IMR-90 (cell line): ENCODE data around the gene GTF2H3. TPM values are rescaled to one million over a fixed set of nuclear protein-coding genes. Genes with fewer than 3 reads are reported as not detected.

Experiments
- ATAC-seq: fragments of 200-7000 bp; cut with Tn5 transposase; 2 replicates; pipeline ENCODE4 v1.9.1; 2020; ENCODE audit warnings: low read depth, mild to moderate bottlenecking, moderate library complexity
- BruUV-seq: library from RNA; stranded (reverse); fragments of 400-500 nt; replicated peaks from 2 replicates; lab custom pipeline; 2021; lab: Mats Ljungman, UMichigan
- CTCF ChIA-PET: fragments of 300-600 bp; formaldehyde crosslinking; extraction: SDS; loops from one replicate; lab custom pipeline; 2021; ENCODE audit warnings: antibody characterized with exemption; lab: Yijun Ruan, JAX
- POLR2A ChIA-PET: fragments of 300-600 bp; sonication (Branson Sonifier 250); formaldehyde crosslinking; loops from one replicate; lab custom pipeline; 2022; ENCODE audit warnings: antibody characterized with exemption; ENCODE audit not compliant: unreplicated experiment; lab: Charles Lee
- DNase-seq: peaks from one replicate; pipeline ENCODE4 v3.0.0; 2013
- H2AFZ ChIP-seq: replicated peaks from 2 replicates; pipeline ENCODE3; 2013; ENCODE audit warnings: low read length, mild to moderate bottlenecking; ENCODE audit not compliant: poor library complexity
- H2AK5ac ChIP-seq: 2 replicates; pipeline ENCODE4 v1.6.1; 2013; ENCODE audit warnings: low read depth, low read length, inconsistent platforms
- H2AK9ac ChIP-seq: replicated peaks from 2 replicates; pipeline ENCODE3; 2013; ENCODE audit warnings: mild to moderate bottlenecking, low read depth, low read length, moderate library complexity; ENCODE audit not compliant: poor library complexity
- H2BK120ac ChIP-seq: 2 replicates; pipeline ENCODE4 v1.6.1; 2013; ENCODE audit warnings: low read depth, low read length, inconsistent platforms
- H2BK15ac ChIP-seq: 3 replicates; pipeline ENCODE4 v1.6.1; 2013; ENCODE audit warnings: low read depth, low read length, inconsistent platforms
- H2BK20ac ChIP-seq: 2 replicates; pipeline ENCODE4 v1.6.1; 2013; ENCODE audit warnings: low read depth, mild to moderate bottlenecking, inconsistent platforms, low read length, moderate library complexity
- H2BK5ac ChIP-seq: 2 replicates; pipeline ENCODE4 v1.6.1; 2013; ENCODE audit warnings: mild to moderate bottlenecking, low read depth, low read length, inconsistent platforms; ENCODE audit not compliant: poor library complexity, severe bottlenecking
- H3K14ac ChIP-seq: replicated peaks from 2 replicates; pipeline ENCODE4 v1.6.1; 2013; ENCODE audit warnings: low read depth, low read length, inconsistent platforms
- H3K18ac ChIP-seq: 2 replicates; pipeline ENCODE4 v1.6.1; 2013; ENCODE audit warnings: low read depth, low read length, control low read depth
- H3K23ac ChIP-seq: 2 replicates; pipeline ENCODE4 v1.6.1; 2013; ENCODE audit warnings: low read depth, low read length, inconsistent platforms
- H3K27ac ChIP-seq: 2 replicates; pipeline ENCODE4 v1.5.1; 2013; ENCODE audit warnings: mild to moderate bottlenecking, control low read depth, low read length; ENCODE audit not compliant: insufficient read depth
- H3K27me3 ChIP-seq: 2 replicates; pipeline ENCODE4 v1.6.1; 2013; ENCODE audit warnings: low read length; ENCODE audit not compliant: control insufficient read depth, insufficient read depth
- H3K36me3 ChIP-seq: 2 replicates; pipeline ENCODE4 v1.6.1; 2013; ENCODE audit warnings: low read length, mixed read lengths; ENCODE audit not compliant: control insufficient read depth, insufficient read depth
- H3K4ac ChIP-seq: 2 replicates; pipeline ENCODE4 v1.6.1; 2013; ENCODE audit warnings: low read depth, low read length, inconsistent platforms
- H3K4me1 ChIP-seq: 2 replicates; pipeline ENCODE4 v1.6.1; 2013; ENCODE audit warnings: low read length, mixed read lengths; ENCODE audit not compliant: control insufficient read depth, insufficient read depth
- H3K4me2 ChIP-seq: 2 replicates; pipeline ENCODE4 v1.6.1; 2013; ENCODE audit warnings: low read depth, mild to moderate bottlenecking, control low read depth, low read length, moderate library complexity
- H3K4me3 ChIP-seq: 2 replicates; pipeline ENCODE4 v1.5.1; 2013; ENCODE audit warnings: low read depth, mild to moderate bottlenecking, control low read depth, low read length, moderate library complexity; ENCODE audit not compliant: insufficient read depth
- H3K56ac ChIP-seq: 2 replicates; pipeline ENCODE4 v1.6.1; 2013; ENCODE audit warnings: low read length, inconsistent platforms; ENCODE audit not compliant: insufficient read depth; ENCODE audit errors: extremely low read depth
- H3K79me1 ChIP-seq, 2 experiments: 2 replicates each; pipeline ENCODE4 v1.6.1; 2013; ENCODE audit warnings: low read length in 2 of 2, inconsistent platforms in 1 of 2, low read depth in 1 of 2
- H3K9ac ChIP-seq: 2 replicates; pipeline ENCODE4 v1.6.1; 2013; ENCODE audit warnings: low read depth, low read length, control low read depth
- H3K9me1 ChIP-seq: 2 replicates; pipeline ENCODE4 v1.6.1; 2013; ENCODE audit warnings: low read length, inconsistent platforms; ENCODE audit not compliant: insufficient read depth
- H3K9me3 ChIP-seq: 2 replicates; pipeline ENCODE4 v1.6.1; 2013; ENCODE audit warnings: low read length; ENCODE audit not compliant: control insufficient read depth, insufficient read depth
- H4K20me1 ChIP-seq: 2 replicates; pipeline ENCODE4 v1.6.1; 2013; ENCODE audit warnings: low read length, inconsistent platforms; ENCODE audit not compliant: insufficient read depth
- H4K5ac ChIP-seq: 2 replicates; pipeline ENCODE4 v1.6.1; 2013; ENCODE audit warnings: mild to moderate bottlenecking, low read depth, low read length, control low read depth
- H4K8ac ChIP-seq, 2 experiments: 2 replicates each; pipeline ENCODE4 v1.6.1; 2013; ENCODE audit warnings: low read depth in 2 of 2, low read length in 2 of 2, control low read depth in 1 of 2, inconsistent platforms in 1 of 2
- H4K91ac ChIP-seq: 2 replicates; pipeline ENCODE4 v1.6.1; 2013; ENCODE audit warnings: low read depth, low read length, inconsistent platforms; ENCODE audit not compliant: insufficient read depth
- BHLHE40 ChIP-seq: fragments of 150-350 bp; IDR thresholded peaks from 2 replicates; pipeline ENCODE4 v1.6.1; 2016; ENCODE audit warnings: mild to moderate bottlenecking, low read depth, low read length
- CEBPB ChIP-seq: IDR thresholded peaks from 2 replicates; pipeline ENCODE4 v1.6.1; 2012; ENCODE audit warnings: low read depth, low read length, improper control_type of control experiment
- CHD1 ChIP-seq: IDR thresholded peaks from 2 replicates; pipeline ENCODE4 v1.6.1; 2012; ENCODE audit warnings: low read depth, low read length, improper control_type of control experiment
- FOS ChIP-seq: fragments of 150-350 bp; IDR thresholded peaks from 2 replicates; pipeline ENCODE4 v1.6.1; 2016; ENCODE audit warnings: low read depth, low read length
- MAFK ChIP-seq: IDR thresholded peaks from 2 replicates; pipeline ENCODE4 v1.6.1; 2012; ENCODE audit warnings: low read depth, low read length, improper control_type of control experiment
- MAZ ChIP-seq: IDR thresholded peaks from 2 replicates; pipeline ENCODE4 v1.6.1; 2012; ENCODE audit warnings: low read depth, mild to moderate bottlenecking, low read length, improper control_type of control experiment, moderate library complexity, borderline replicate concordance
- MXI1 ChIP-seq: IDR thresholded peaks from 2 replicates; pipeline ENCODE4 v1.6.1; 2012; ENCODE audit warnings: low read depth, mild to moderate bottlenecking, low read length, moderate library complexity, borderline replicate concordance
- NFE2L2 ChIP-seq: fragments of 150-350 bp; IDR thresholded peaks from 2 replicates; pipeline ENCODE4 v1.6.1; 2016; ENCODE audit warnings: low read depth, mild to moderate bottlenecking, low read length
- POLR2A ChIP-seq: IDR thresholded peaks from 2 replicates; pipeline ENCODE4 v1.6.1; 2012; ENCODE audit warnings: mild to moderate bottlenecking, low read depth, low read length
- RAD21 ChIP-seq: IDR thresholded peaks from 2 replicates; pipeline ENCODE4 v1.6.1; 2012; ENCODE audit warnings: low read length, improper control_type of control experiment
- RCOR1 ChIP-seq: IDR thresholded peaks from 2 replicates; pipeline ENCODE4 v1.6.1; 2012; ENCODE audit warnings: mild to moderate bottlenecking, low read length, improper control_type of control experiment; ENCODE audit not compliant: insufficient replicate concordance
- RFX5 ChIP-seq: IDR thresholded peaks from 2 replicates; pipeline ENCODE4 v1.8.0; 2012; ENCODE audit warnings: low read depth, mild to moderate bottlenecking, low read length, moderate library complexity
- SMC3 ChIP-seq: fragments of 150-350 bp; IDR thresholded peaks from 2 replicates; pipeline ENCODE4 v1.6.1; 2016; ENCODE audit warnings: low read depth, mild to moderate bottlenecking, antibody characterized with exemption, low read length, moderate library complexity
- WGBS, 2 experiments: methylation state at CpG; one replicate each; pipeline versions ENCODE4 v1.1.5 to v1.1.7; 2013; ENCODE audit warnings: missing lambda C conversion rate in 2 of 2; ENCODE audit not compliant: insufficient read length in 1 of 2; ENCODE audit errors: extremely low coverage in 2 of 2; 5-methylcytosine and 5-hydroxymethylcytosine counted together
- dilution Hi-C: fragments of 300-500 bp; cut with HindIII; formaldehyde crosslinking; loops from one replicate; pipeline ENCODE4 v1.14.3; 2018; ENCODE audit warnings: low sequenced_read_pairs; ENCODE audit not compliant: unreplicated experiment
- in situ Hi-C: fragments of 300-500 bp; cut with MboI; formaldehyde crosslinking; loops from 3 replicates; pipeline ENCODE4 v1.14.3; 2019; ENCODE audit warnings: low sequenced_read_pairs, inconsistent platforms, mixed read lengths
- intact Hi-C: fragments of 100-400 bp; cut with micrococcal nuclease; formaldehyde crosslinking; loops from 2 replicates; pipeline ENCODE4 v1.10.0; 2022
- polyA plus RNA-seq, 3 experiments: library from polyadenylated mRNA; depleted of rRNA; stranded (reverse); fragments of >200 nt; gene quantifications; 2 replicates each; pipeline ENCODE4 v1.2.3, GENCODE V29; 2012; ENCODE audit warnings: low replicate concordance in 1 of 3
- total RNA-seq: library from RNA; depleted of rRNA; stranded (reverse); fragments of >200 nt; gene quantifications from 2 replicates; pipeline ENCODE4 v1.2.3, GENCODE V29; 2012
- TF ChIP-seq, protein P1 (sequence below): fragments of 150-350 bp; IDR thresholded peaks from 2 replicates; pipeline ENCODE4 v1.6.1; 2016; ENCODE audit warnings: low read depth, mild to moderate bottlenecking, low read length, moderate library complexity, borderline replicate concordance
- TF ChIP-seq, protein P2 (sequence below): conservative IDR thresholded peaks from 2 replicates; pipeline ENCODE4 v1.5.1; 2012; ENCODE audit warnings: mild to moderate bottlenecking, low read depth, low read length, improper control_type of control experiment
- TF ChIP-seq, protein P3 (sequence below): fragments of 150-350 bp; IDR thresholded peaks from 2 replicates; pipeline ENCODE4 v1.6.1; 2017; ENCODE audit warnings: mild to moderate bottlenecking, antibody characterized with exemption, low read length, low read depth

GTF2H3 gene
- total and polyA plus RNA-seq, 2 of the 4 experiments (the other 2 are of a cell fraction), result 22.2 to 80.3 TPM

DNA sequence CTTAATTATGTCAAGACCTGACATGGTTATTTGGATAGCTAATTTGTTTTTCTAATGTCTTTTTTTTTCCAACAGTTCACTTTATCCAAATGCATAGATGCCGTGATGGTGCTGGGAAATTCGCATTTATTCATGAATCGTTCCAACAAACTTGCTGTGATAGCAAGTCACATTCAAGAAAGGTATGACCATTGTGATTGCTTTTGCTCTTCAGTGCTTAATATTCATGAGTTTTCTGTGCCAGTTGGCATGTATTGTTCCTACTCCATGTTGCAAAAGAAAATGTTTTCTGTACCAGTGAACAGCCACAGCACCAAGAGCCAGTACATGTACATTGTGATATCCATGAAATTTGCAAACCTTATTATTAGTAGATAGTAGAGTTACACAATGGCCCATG, 11.8 kb downstream of the GTF2H3 start:
- H4K20me1 ChIP-seq, result no peaks in the 10 kb centered on the region
- no peaks in the 10 kb centered on the region for H3K27me3 ChIP-seq
- BruUV-seq, result no TSS peak
- H3K14ac ChIP-seq, result no peak overlapping the region
- no peak overlapping the region for H2AK9ac ChIP-seq
- WGBS, 2 experiments, result no CpG with 5 or more reads among the region's 3 CpGs
- no peak overlapping the region for H3K4me2 ChIP-seq
- H4K8ac ChIP-seq, result no peak overlapping the region
- H2BK20ac ChIP-seq, result no peak overlapping the region
- H3K9me3 ChIP-seq, result no peaks in the 10 kb centered on the region
- H3K4ac ChIP-seq, result no peak overlapping the region
- H3K4me3 ChIP-seq, result no peak overlapping the region
- H3K4me1 ChIP-seq, result no peaks in the 10 kb centered on the region
- H3K56ac ChIP-seq, result no peak overlapping the region
- intact Hi-C loops (no loop called here), in situ Hi-C loops (no loop called here), dilution Hi-C loops (no loop called here)
- no peaks in the 10 kb centered on the region for H3K9me1 ChIP-seq
- TF ChIP-seq FOS (no peak), MXI1 (no peak), RAD21 (no peak), RCOR1 (no peak), BHLHE40 (no peak), RFX5 (no peak), MAFK (no peak), NFE2L2 (no peak), POLR2A (no peak), CEBPB (no peak), CHD1 (no peak), SMC3 (no peak), MAZ (no peak)
- TF ChIP-seq, protein P1, sequence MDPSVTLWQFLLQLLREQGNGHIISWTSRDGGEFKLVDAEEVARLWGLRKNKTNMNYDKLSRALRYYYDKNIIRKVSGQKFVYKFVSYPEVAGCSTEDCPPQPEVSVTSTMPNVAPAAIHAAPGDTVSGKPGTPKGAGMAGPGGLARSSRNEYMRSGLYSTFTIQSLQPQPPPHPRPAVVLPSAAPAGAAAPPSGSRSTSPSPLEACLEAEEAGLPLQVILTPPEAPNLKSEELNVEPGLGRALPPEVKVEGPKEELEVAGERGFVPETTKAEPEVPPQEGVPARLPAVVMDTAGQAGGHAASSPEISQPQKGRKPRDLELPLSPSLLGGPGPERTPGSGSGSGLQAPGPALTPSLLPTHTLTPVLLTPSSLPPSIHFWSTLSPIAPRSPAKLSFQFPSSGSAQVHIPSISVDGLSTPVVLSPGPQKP, result no peak
- TF ChIP-seq, protein P2, sequence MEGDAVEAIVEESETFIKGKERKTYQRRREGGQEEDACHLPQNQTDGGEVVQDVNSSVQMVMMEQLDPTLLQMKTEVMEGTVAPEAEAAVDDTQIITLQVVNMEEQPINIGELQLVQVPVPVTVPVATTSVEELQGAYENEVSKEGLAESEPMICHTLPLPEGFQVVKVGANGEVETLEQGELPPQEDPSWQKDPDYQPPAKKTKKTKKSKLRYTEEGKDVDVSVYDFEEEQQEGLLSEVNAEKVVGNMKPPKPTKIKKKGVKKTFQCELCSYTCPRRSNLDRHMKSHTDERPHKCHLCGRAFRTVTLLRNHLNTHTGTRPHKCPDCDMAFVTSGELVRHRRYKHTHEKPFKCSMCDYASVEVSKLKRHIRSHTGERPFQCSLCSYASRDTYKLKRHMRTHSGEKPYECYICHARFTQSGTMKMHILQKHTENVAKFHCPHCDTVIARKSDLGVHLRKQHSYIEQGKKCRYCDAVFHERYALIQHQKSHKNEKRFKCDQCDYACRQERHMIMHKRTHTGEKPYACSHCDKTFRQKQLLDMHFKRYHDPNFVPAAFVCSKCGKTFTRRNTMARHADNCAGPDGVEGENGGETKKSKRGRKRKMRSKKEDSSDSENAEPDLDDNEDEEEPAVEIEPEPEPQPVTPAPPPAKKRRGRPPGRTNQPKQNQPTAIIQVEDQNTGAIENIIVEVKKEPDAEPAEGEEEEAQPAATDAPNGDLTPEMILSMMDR, result no peak
- TF ChIP-seq, protein P3, sequence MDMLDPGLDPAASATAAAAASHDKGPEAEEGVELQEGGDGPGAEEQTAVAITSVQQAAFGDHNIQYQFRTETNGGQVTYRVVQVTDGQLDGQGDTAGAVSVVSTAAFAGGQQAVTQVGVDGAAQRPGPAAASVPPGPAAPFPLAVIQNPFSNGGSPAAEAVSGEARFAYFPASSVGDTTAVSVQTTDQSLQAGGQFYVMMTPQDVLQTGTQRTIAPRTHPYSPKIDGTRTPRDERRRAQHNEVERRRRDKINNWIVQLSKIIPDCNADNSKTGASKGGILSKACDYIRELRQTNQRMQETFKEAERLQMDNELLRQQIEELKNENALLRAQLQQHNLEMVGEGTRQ, result no peak
- H2BK120ac ChIP-seq, result no peak overlapping the region
- no peak overlapping the region for H2BK5ac ChIP-seq
- ATAC-seq (no peak), DNase-seq (no peak)
- no peak overlapping the region for H3K9ac ChIP-seq
- H4K91ac ChIP-seq, result no peak overlapping the region
- H3K36me3 ChIP-seq, result peaks cover 39% of the 10 kb centered on the region
- H3K27ac ChIP-seq, result no peak overlapping the region
- ChIA-PET POLR2A (interaction anchor here (0.6 kb wide), 1 partner anchor 42 kb away, joined by 4 read pairs; no protein-coding TSS in a partner anchor), CTCF (no interaction called here)
- H3K79me1 ChIP-seq, result peaks cover 7 to 9% of the 10 kb centered on the region in 2 experiments; a peak in 2 of 4 replicates
- no peak overlapping the region for H3K18ac ChIP-seq
- H2BK15ac ChIP-seq, result no peak overlapping the region
- no peak overlapping the region for H4K5ac ChIP-seq
- H2AK5ac ChIP-seq, result no peak overlapping the region
- H3K23ac ChIP-seq, result no peak overlapping the region
- H2AFZ ChIP-seq, result no peak overlapping the region
